CD4-positive, alpha-beta T cell treated with Interleukin-2 at 100 ng/mL for 4 hours (primary cell): ENCODE results near the gene CFC1B.
"Not testable (repeated sequence)": the region's sequence is repeated elsewhere in the genome, so short reads cannot be mapped to it uniquely, and the experiment has no call there.

Source experiments
- DNase-seq: peaks from one replicate; pipeline ENCODE4 v3.0.0-alpha.2; 2020; ENCODE audit warnings: low spot score

The CFC1B gene

GRCh38 chr2:130566165-130566564 lies 45.1 kb downstream of the CFC1B start:
- not testable (repeated sequence) for DNase-seq

DNA sequence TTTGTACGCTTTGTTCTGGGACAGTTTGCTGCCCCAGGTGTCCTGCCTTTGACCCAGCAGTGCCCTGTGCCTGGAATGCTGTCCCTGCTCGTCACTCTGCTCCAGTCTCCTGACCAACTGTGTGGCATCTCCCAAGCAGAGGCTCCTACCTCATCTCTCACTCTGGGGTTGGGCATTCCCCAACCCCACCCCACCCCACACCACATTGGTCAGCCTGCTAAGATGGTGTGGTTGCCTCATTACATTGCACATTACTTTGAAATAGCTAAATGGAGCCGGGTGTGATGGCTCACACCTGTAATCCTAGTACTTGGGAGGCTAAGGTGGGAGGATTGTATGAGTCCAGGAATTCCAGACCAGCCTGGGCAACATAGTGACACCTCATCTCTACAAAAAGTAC lies 50.9 kb downstream of the CFC1B start:
- DNase-seq = not testable (repeated sequence)

DNA sequence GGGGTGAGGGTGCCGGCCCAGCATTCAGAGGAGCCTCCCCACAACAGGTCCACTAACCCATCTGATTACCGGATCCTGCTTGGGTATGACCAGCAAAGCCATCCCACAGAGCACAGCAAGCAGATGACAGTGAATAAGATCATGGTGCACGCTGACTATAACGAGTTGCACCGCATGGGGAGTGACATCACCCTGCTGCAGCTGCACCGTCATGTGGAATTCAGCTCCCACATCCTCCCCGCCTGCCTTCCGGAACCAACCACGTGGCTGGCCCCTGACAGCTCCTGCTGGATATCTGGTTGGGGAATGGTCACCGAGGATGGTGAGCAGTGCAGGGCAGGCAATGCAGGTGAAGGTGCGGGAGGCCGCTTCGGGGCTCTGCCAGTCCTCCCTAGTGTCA lies 53.2 kb downstream of the CFC1B start:
- DNase-seq = not testable (repeated sequence)

- DNase-seq = not testable (repeated sequence)
These were observed 55.3 kb downstream of the CFC1B start for GRCh38 chr2:130576209-130576784.

DNA sequence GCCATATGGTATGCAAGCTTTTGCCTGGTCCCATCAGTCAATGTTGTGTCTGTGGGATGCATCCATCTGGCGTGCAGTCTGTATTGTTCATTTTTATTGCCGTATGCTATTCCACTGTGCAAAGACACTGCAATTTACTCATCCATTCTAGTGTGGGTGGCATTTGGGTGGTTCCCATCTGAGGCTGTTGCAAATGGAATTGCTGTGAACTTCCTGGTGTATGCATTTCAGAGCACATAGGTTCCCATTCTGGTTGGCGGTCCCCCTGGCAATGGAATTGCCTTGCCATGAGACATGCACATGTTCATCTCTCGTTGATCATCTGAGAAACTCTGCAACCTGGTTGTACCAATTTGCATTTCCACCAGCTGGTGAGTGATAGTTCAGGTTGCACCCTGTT lies 56.5 kb downstream of the CFC1B start:
- not testable (repeated sequence) for DNase-seq
